HG03066 (cell line): ENCODE data around the gene UBA3.

Experiments used
- ATAC-seq: cut with Tn5 transposase; IDR thresholded peaks from one replicate; pipeline ENCODE4 v1.9.1; 2021; ENCODE audit warnings: low read depth; ENCODE audit not compliant: unreplicated experiment

UBA3 gene

DNA sequence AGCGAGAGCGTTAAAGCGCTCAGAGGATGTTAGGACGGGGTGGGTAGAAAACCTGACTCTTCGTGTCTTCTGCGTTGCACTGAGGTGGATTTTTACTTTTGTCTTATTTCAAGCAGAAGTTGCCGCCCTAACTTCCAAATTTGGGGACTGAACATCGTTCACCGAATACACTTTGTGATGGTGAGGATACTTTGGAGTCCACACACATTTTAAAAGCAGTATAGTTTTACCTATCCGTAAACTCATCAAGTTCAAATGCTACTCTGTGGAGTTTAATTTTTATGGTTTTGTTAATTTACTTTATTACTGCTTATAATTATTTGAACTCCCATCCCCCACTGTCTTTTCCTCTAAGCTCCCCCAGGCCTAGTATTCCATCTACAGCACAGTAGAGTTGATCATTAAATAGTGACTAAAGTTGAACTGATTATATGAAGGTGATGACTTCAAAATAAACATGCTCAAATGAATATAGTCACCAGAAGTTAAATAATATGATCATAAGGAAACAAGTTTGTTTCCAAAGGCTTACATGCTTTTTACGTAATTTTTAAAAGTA is 66.1 kb downstream of the UBA3 start:
- ATAC-seq = no peak

DNA sequence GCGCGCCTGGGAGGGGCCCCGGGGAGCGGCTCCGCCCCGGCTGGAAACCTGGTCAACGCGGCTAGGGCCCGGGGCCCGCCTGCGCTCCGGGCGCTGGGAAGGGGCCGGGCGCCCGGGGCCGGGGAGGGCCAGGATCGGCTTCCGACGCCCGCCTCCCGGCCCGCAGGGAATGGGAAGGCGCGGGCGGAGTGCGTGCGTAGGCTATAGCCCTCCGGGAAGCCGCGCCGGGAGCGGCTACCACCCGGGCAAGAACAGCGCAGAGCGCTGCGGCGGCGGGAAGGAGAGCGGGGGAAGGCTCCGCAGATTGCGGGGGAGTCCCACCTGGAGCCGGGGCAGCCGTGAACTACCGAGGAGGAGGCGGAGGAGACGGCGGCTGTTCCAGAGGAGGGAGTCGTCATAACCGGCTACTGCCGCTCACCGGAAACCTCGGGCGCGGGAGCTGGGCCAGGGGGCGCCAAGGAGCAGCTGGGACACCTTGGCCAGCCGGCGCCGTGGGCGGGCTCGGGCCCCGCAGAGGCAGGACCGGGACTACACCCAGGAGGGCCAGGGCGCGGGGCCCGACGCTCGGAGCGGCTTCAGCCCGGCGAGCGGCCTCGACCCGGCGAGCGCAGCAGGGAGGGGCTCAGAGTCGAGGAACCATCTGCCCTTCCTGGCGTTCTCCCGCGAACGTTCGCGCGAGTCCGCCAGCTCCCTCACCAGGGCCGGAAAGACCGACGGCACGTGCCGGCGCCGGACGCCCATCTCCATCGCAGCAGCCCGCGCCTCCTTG is 66.7 kb downstream of the UBA3 start, which contains the start of gene EOGT:
EOGT (minus strand) TSS at position 432 of the 769 bp plus-strand sequence. CDS start 3,838 bp downstream, outside the sequence.
- peak; percentile 81 for ATAC-seq

DNA sequence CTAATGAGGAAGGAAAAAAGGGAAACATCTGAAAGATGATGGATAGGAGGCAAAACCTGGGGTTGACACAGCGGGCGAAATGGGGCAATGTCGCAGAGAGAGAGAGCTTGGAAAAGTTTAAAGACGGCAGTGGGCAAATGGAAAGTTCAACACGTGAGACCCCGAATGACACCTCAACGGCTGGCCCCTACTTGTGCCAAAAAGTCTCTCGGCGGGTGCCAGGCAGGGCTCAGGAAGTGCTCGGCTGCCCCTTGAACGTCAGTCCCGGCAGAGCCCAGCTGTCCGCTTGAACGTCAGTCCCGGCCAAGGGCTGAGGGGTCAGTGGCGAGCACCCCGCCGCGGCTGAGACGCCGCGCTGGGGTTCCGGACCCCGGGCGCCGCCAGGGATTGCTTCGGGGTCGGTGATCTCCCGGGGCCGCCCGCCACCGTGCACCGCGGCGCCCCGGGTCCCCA is 67.3 kb downstream of the UBA3 start:
- ATAC-seq = no peak

DNA sequence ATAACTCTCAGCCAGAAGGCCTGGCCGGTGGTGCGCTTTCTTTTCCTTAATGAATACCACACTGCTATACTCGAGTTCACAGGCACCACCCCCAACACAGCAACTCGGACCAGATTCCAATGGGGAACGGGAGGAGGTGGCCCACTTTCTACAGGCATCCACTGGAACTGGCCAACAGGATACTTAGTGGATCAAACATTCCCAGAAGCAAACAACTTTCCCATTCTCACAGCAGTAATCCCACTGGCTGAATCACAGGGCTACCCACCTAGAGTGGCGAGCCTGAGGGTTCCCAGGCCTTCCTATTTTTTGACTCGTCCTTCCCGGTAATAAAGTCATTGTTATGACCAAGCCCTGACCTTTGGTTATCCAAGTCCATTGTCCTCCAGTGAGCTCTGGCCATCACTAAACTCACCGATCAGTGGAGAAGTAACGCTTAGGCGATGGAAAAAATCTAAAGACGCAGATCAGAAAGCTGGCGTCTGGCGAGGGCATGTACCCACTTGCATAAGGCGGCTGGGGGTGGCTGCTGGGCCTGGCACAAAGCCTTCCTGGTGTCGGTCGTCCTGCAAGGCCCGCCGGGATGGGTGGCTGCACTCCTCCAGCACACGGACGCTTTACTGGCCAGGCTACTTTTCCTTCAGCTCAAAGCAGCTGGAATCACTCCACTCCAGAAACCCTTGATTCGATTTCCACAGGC is 67.9 kb downstream of the UBA3 start:
- ATAC-seq = no peak

DNA sequence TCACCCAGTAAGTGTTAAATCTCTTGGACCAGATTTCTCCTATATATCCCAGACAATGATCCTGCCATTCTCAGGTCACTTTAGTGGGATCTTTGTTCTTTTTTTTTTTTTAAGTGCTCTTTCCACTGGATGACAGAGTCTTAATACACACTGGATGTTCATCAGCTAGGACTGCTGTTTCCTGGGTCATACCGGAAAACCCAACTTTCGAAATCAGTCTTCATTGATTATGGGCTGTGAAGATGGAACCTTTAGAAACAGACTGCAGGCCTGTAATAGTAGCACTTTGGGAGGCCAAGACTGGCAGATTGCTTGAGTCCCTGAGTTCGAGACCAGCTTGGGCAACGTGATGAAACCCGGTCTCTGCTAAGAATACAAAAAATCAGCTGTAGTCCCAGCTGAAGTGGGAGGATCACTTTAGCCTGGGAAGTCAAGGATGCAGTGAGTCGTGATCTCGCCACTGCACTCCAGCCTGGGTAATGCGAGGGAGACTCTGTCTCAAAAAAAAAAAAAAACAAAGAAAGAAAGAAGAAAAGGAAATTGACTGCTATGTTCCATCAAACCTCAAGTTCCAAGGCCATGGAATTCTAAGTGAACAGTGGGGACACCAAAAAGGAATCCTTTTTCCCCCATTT is 69.0 kb downstream of the UBA3 start:
- no peak for ATAC-seq

DNA sequence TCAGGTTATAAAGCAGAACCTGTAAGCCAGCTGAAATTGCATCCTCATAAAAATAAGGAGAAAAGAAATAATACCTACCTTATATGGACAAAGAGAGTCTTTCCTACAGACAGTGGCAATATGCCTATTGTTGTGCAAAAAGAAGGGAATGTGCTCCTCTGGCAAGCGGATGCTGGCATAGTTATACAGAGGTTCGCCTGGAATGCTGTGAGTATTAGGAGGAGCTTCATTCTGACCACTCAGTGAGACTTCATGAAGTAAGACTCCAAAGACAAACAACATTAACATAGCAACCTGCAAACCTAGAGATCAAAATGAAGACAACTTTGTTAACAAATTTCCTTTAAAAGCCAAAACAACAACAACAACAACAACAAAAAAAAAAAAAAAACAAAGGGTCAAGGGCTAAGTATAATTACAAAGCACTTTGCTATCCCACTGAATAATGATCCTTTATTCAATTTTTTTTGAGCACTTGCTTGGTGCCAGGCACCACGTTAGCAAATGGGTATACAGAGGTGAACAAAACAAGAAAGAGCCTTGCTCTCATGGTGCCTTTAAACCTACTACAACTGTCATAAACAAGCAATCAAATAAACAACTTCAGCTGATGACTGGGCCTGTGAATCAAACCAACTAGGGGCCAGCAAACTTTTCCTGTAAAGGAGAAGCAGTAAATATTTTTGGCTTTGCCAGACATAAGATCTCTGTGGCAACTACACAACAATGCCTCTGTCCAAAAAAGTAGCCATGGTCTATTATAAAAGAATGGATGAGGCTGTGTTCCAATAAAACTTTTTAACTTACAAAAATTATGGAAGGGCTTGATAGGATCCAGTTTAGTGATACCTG is 70.4 kb downstream of the UBA3 start:
- no peak for ATAC-seq

DNA sequence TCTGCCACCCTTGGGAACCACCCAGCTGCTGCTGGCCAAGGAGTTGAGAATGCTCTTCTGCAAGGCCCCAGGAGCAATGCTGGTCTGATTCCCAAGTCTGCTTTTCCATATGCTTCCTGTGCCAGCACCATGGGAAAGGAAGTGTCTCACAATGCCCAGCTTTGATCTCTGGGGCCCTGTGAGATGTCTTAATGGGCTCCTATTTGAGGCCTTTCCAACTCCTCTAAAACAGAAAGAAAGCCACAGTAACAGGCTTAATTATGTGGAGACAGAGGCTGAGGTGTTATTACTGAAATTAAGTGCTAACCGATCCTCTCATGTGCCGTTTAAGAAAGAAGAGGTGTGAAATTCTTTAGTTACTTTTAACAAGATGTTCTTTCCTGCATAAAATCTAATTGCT is 71.2 kb downstream of the UBA3 start:
- no peak for ATAC-seq

DNA sequence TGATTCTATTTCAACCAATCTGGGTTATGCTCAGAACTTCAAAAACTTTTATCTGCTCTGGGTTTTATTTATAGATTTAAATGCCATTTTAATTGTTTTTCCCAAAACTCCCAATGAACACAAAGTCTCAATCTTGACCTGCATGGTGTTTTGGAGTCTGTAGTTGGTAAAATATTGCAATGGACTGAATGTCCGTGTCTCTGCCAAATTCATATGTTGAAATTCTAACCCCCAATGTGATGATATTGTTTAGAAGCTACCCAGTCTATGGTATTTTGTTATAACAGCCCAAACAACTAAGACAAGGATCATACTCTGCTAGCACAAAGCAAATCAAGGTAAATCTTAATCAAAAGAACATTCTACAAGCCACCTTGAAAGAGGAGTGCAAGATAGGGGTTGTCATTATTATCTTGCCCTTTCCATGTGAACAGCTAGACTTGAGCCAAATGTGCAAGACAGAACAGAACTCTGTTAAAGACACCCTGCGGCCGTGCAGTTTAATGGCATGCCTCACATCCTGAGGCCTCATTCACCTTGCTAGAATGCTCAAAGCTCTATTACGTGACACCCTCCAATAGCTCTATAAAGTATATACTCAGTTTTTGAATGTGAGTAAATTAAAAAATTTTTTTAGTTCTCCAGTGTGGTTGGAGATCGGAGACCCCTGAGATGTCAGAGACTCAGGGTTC is 74.2 kb downstream of the UBA3 start:
- ATAC-seq = no peak

DNA sequence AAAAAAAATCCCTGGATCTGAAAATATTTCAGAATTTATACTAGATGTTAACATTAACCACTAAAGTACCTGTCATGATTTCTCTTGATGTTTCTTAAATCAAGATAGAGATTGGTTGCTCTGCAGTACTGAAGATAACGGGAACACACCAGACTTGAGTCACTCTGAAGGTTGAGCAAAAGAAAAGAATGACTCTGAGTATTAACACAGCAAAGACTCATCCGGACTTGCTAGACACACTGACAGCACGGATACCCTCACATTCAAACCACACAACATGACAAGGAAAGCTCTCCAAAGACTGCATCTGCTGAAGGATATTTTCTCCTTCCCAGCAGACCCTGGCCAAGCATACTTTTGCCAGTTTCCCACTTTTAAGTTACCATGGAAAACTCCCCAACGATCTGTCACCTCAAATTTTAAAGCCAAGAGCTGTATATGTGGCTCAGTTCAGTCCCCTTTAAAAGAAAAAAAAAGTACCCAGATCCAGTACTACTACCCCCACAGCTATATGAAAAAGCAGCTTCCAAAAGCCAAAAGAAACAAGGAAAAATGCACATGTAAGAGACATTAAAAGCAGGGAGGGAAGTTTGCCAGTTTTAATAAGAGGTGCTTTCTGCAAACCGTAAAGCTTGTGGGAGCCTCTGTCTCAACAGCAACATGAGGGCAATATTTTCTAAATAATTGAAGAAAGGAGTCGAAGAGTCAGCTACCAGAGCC is 74.9 kb downstream of the UBA3 start:
- ATAC-seq = no peak
